Esophagus squamous epithelium (tissue), 5 donors: ENCODE measurements around the gene NID1. TPM values are rescaled to one million over a fixed set of nuclear protein-coding genes. Genes with fewer than 3 reads are reported as not detected.

Experiments
- DNase-seq: peaks from one replicate; lab custom pipeline; 2025; lab: John Stamatoyannopoulos, UW
- H3K27ac ChIP-seq, 4 donors: fragments of 200-600 bp; sonication (generic); one replicate each; pipeline ENCODE4 v1.5.1; 2016 to 2019; ENCODE audit warnings: mild to moderate bottlenecking in 1 of 4
- H3K27me3 ChIP-seq, 4 donors: fragments of 200-600 bp; sonication (generic); 1 replicate in 3 of 4; 2 replicates in 1 of 4; pipeline versions ENCODE4 v1.5.1 to v1.6.0; 2017 to 2021; ENCODE audit warnings: antibody characterized with exemption in 1 of 4
- H3K36me3 ChIP-seq, 3 donors: fragments of 200-600 bp; sonication (generic); one replicate each; pipeline ENCODE4 v1.5.1; 2016 to 2019
- H3K4me1 ChIP-seq, 3 donors: fragments of 200-600 bp; sonication (generic); one replicate each; pipeline ENCODE4 v1.5.1; 2017 to 2019
- H3K4me3 ChIP-seq, 4 donors: fragments of 200-600 bp; sonication (generic); 1 replicate in 3 of 4; 2 replicates in 1 of 4; pipeline ENCODE4 v1.5.1; 2016 to 2019; ENCODE audit warnings: mild to moderate bottlenecking in 2 of 4, moderate library complexity in 1 of 4
- H3K9me3 ChIP-seq, 3 donors: fragments of 200-600 bp; sonication (generic); one replicate each; pipeline ENCODE4 v1.5.1; 2016 to 2019
- POLR2A ChIP-seq, 4 donors: fragments of 450-650 bp; IDR thresholded peaks; one replicate each; pipeline ENCODE4 v1.6.1; 2017; ENCODE audit warnings: antibody characterized with exemption in 4 of 4, mild to moderate bottlenecking in 4 of 4, moderate library complexity in 3 of 4
- WGBS, 2 donors: methylation state at CpG; one replicate each; pipeline ENCODE4 v1.1.5; 2018; 5-methylcytosine and 5-hydroxymethylcytosine counted together
- intact Hi-C: fragments of 100-400 bp; cut with DNase I; formaldehyde crosslinking; loops from one replicate; pipeline ENCODE4 v1.15.0; 2022
- total RNA-seq, 4 donors: library from RNA; depleted of rRNA; stranded (reverse); fragments of >200 nt; gene quantifications; one replicate each; pipeline ENCODE4 v1.1.0, GENCODE V29; 2016
- TF ChIP-seq, protein P1 (sequence below), 6 experiments: fragments of 450-650 bp in 4 of 6; fragments of 200-600 bp in 2 of 6; sonication (generic) in 2 of 6; IDR thresholded peaks; one replicate each; pipeline ENCODE4 v1.5.1; 2016 to 2019; ENCODE audit warnings: antibody characterized with exemption in 6 of 6, mild to moderate bottlenecking in 4 of 6, moderate library complexity in 4 of 6
- donor health status: DM: yes; HTN: yes; CAD: no.

NID1 gene
- total RNA-seq, 4 donors from 2014 or later = 3.6 to 120 (median 28.5) TPM

DNA sequence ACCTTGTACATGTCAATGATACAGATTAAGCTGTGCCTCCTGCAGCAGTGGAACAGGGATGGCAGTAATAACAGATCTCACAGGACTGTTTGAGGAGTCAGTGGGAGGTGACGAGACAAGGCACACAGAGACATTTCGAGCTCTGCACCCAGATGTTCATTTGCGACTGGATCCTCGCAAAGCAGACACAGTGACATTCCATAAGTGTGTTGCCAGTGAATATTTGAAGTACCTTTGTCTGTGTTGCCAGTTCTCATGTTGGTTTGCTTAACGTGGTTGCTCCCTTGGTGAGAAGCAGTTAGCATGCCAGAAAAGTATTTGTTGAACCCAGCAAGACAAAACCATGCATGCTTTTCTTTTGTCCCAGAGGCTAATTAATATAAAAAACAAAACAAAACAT is 67.0 kb downstream of the NID1 start:
- peaks cover 0 to 31% (median 8%) of the 10 kb centered on the region in 3 donors for H3K4me1 ChIP-seq
- no peaks in the 10 kb centered on the region for H3K9me3 ChIP-seq
- peaks cover 4 to 37% (median 8%) of the 10 kb centered on the region in 3 donors for H3K36me3 ChIP-seq
- intact Hi-C loops = no loop called here
- H3K27me3 ChIP-seq = no peaks in the 10 kb centered on the region
- no peak overlapping the region for H3K27ac ChIP-seq
- TF ChIP-seq POLR2A (IDR thresholded peaks at IDR 0.05) = no peak
- TF ChIP-seq, protein P1, sequence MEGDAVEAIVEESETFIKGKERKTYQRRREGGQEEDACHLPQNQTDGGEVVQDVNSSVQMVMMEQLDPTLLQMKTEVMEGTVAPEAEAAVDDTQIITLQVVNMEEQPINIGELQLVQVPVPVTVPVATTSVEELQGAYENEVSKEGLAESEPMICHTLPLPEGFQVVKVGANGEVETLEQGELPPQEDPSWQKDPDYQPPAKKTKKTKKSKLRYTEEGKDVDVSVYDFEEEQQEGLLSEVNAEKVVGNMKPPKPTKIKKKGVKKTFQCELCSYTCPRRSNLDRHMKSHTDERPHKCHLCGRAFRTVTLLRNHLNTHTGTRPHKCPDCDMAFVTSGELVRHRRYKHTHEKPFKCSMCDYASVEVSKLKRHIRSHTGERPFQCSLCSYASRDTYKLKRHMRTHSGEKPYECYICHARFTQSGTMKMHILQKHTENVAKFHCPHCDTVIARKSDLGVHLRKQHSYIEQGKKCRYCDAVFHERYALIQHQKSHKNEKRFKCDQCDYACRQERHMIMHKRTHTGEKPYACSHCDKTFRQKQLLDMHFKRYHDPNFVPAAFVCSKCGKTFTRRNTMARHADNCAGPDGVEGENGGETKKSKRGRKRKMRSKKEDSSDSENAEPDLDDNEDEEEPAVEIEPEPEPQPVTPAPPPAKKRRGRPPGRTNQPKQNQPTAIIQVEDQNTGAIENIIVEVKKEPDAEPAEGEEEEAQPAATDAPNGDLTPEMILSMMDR (IDR thresholded peaks at IDR 0.05) = no peak
- WGBS, 2 donors = 67 to 73% methylated on average over 1 to 5 of the region's 5 CpGs
- DNase-seq = no peak
- H3K4me3 ChIP-seq = no peak overlapping the region

DNA sequence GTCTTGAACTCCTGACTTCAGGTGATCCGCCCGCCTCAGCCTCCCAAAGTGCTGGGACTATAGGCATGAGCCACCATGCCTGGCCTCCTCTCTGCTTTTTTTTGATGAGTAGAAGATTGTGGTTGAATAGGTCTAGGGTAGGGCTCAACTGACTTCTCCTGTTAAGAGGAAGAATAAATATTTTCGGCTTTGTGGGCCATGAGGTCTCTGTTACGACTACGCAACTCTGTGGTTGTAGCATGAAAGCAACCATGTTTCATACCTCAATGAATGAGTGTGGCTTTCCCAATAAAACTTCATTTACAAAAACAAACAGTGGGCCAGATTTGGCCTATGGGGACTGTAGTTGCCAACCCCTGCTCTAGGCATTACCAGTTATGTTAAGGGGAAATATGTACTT is 67.8 kb downstream of the NID1 start:
- 83 to 97% methylated on average over 5 of the region's 5 CpGs for WGBS, 2 donors

DNA sequence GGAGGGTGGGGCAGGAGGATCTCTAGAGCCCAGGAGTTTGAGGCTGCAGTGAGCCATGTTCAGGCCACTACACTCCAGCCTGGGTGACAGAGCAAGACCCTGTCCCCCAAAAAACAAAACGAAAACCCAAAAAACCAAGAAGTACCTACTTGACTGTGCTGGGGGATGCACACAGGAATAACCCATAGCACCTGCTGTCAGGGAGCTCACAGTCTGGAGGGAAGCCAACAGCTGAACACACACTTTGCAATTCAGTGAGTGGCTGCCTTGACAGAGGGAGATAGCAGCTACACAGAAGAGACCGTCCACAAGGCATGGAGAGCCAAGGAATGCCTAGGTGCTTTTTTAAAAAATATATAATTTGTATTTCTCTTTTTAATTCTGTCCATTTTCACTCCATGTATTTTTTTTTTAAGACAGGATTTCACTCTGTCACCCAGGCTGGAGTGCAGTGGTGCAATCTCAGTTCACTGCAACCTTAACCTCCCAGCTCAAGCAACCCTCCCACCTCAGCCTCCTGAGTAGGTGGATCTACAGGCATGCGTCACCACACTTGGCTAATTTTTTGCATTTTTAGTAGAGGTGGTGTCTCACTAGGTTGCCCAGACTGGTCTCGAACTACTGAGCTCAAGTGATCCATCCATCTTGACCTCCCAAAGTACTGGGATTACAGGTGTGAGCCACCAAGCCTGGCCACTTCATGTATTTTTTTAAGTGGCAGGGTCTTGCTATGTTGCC is 68.7 kb downstream of the NID1 start:
- intact Hi-C loops = no loop called here
- Histone ChIP-seq H3K36me3 (peaks cover 5 to 54% (median 8%) of the 10 kb centered on the region in 3 donors), H3K4me3 (no peak overlapping the region), H3K27ac (no peak overlapping the region), H3K27me3 (no peaks in the 10 kb centered on the region), H3K4me1 (peaks cover 0 to 18% (median 4%) of the 10 kb centered on the region in 3 donors), H3K9me3 (no peaks in the 10 kb centered on the region)
- WGBS, 2 donors = 75 to 88% methylated on average over 4 of the region's 4 CpGs
- no peak for TF ChIP-seq POLR2A (IDR thresholded peaks at IDR 0.05)
- TF ChIP-seq, protein P1 (IDR thresholded peaks at IDR 0.05) = no peak
- DNase-seq = no peak

More for the DNA sequence above, 67.8 kb downstream of the NID1 start:
- H3K27ac ChIP-seq = no peak overlapping the region
- DNase-seq = no peak
- H3K4me1 ChIP-seq = peaks cover 0 to 26% (median 8%) of the 10 kb centered on the region in 3 donors
- no peak overlapping the region for H3K4me3 ChIP-seq
- intact Hi-C loops = no loop called here
- no peaks in the 10 kb centered on the region for H3K9me3 ChIP-seq
- H3K36me3 ChIP-seq = peaks cover 5 to 46% (median 8%) of the 10 kb centered on the region in 3 donors
- H3K27me3 ChIP-seq = no peaks in the 10 kb centered on the region
- TF ChIP-seq, protein P1 (IDR thresholded peaks at IDR 0.05) = no peak
- TF ChIP-seq POLR2A (IDR thresholded peaks at IDR 0.05) = no peak

DNA sequence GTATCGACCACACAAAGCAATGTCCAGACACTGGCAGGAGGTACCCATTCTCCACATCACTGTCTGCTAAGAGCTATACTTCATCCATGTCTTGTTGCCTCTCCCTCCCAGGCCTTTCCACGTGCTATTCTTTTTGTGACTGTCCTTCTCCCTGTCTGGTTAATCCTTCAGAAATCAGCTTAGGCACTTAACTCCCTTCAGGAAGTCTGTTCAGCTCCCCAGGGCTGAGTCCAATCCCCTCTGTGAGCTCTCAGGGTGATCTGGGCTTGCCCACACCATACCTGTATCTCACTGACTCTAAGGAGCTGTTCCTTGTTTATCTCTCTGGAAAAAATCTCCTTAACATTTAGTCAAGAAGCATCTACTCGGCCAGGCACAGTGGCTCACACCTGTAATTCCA is 69.4 kb downstream of the NID1 start:
- no peak for DNase-seq
- no peak overlapping the region for H3K27ac ChIP-seq
- no peaks in the 10 kb centered on the region for H3K27me3 ChIP-seq
- intact Hi-C loops = no loop called here
- H3K4me1 ChIP-seq = peaks cover 0 to 12% (median 4%) of the 10 kb centered on the region in 3 donors
- H3K9me3 ChIP-seq = no peaks in the 10 kb centered on the region
- 69 to 87% methylated on average over 3 of the region's 3 CpGs for WGBS, 2 donors
- no peak overlapping the region for H3K4me3 ChIP-seq
- peaks cover 5 to 61% (median 8%) of the 10 kb centered on the region in 3 donors for H3K36me3 ChIP-seq
- no peak for TF ChIP-seq POLR2A (IDR thresholded peaks at IDR 0.05)
- TF ChIP-seq, protein P1 (IDR thresholded peaks at IDR 0.05) = no peak

DNA sequence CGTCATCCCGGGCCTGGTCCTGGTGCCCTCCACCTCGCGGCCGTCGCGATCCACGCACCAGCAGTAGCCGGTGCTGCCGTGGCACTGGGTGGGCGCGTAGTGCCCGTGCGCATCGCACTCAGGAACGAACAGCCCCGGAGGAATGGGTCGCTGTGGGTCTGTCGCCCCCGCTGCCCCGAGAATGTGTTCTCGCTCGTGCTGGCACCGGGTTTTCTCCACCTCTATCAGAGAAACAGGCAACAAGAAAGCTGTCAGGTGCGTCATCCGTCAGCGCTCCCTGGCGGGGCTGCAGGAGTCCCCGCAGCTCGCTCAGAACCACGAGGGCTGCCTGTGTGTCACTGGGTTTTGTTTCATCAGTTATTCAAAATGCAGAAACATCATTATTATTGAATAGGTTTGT is 71.2 kb downstream of the NID1 start:
- 87 to 95% methylated on average over 16 to 30 of the region's 31 CpGs for WGBS, 2 donors
- no peak for DNase-seq

More for the DNA sequence above, 71.2 kb downstream of the NID1 start:
- Histone ChIP-seq H3K4me1 (no peaks in the 10 kb centered on the region), H3K36me3 (peaks cover 5 to 70% (median 8%) of the 10 kb centered on the region in 3 donors), H3K27me3 (no peaks in the 10 kb centered on the region), H3K4me3 (no peak overlapping the region), H3K9me3 (no peaks in the 10 kb centered on the region), H3K27ac (no peak overlapping the region)
- TF ChIP-seq POLR2A (IDR thresholded peaks at IDR 0.05) = no peak
- TF ChIP-seq, protein P1 (IDR thresholded peaks at IDR 0.05) = no peak
- intact Hi-C loops = no loop called here
